NCI-H345 (cell line): Measurements from ENCODE around the gene ACSF3.
A peak's percentile ranks its signal among the peaks of the same experiment; 100 is the strongest.
"Not testable (repeated sequence)": the region's sequence is repeated elsewhere in the genome, so short reads cannot be mapped to it uniquely, and the experiment has no call there.

Source experiments
- DNase-seq: peaks from one replicate; lab custom pipeline; 2025; lab: John Stamatoyannopoulos, UW

ACSF3 gene

GRCh38 chr16:89073346-89074071, 20.1 kb upstream of the ACSF3 start:
- no peak for DNase-seq

GRCh38 chr16:89074072-89074674, 19.5 kb upstream of the ACSF3 start:
- not testable (repeated sequence) for DNase-seq

GRCh38 chr16:89074803-89075688, 18.6 kb upstream of the ACSF3 start:
- no peak for DNase-seq

- DNase-seq, result no peak
These were observed 17.5 kb upstream of the ACSF3 start for GRCh38 chr16:89076159-89076558.

- DNase-seq, result no peak
These were observed 16.6 kb upstream of the ACSF3 start for GRCh38 chr16:89077076-89077475.

GRCh38 chr16:89078172-89078571, 15.5 kb upstream of the ACSF3 start:
- no peak for DNase-seq

GRCh38 chr16:89079434-89079980, 14.1 kb upstream of the ACSF3 start:
- no peak for DNase-seq

GRCh38 chr16:89080196-89080853, 13.3 kb upstream of the ACSF3 start:
- no peak for DNase-seq

GRCh38 chr16:89081556-89081955, 12.1 kb upstream of the ACSF3 start:
- no peak for DNase-seq

GRCh38 chr16:89084411-89084810, 9.2 kb upstream of the ACSF3 start:
- DNase-seq, result no peak

- DNase-seq, result no peak
These were observed 8.6 kb upstream of the ACSF3 start for GRCh38 chr16:89084814-89085612.

GRCh38 chr16:89085755-89086154, 7.9 kb upstream of the ACSF3 start:
- DNase-seq, result no peak

- DNase-seq, result no peak
These were observed 5.6 kb upstream of the ACSF3 start for GRCh38 chr16:89087922-89088497.

GRCh38 chr16:89089120-89089519, 4.5 kb upstream of the ACSF3 start:
- no peak for DNase-seq

- DNase-seq, result peak; percentile 84
These were observed 3.4 kb upstream of the ACSF3 start for GRCh38 chr16:89090182-89090630.

- no peak for DNase-seq
These were observed 2.8 kb upstream of the ACSF3 start for GRCh38 chr16:89090669-89091426.

- DNase-seq, result no peak
These were observed 1.6 kb upstream of the ACSF3 start for GRCh38 chr16:89092013-89092412.

GRCh38 chr16:89093252-89093601, 425 bp upstream of the ACSF3 start:
- DNase-seq, result not testable (repeated sequence)

GRCh38 chr16:89094252-89094879, 714 bp downstream of the ACSF3 start:
- DNase-seq, result no peak

- DNase-seq, result no peak
These were observed 1.2 kb downstream of the ACSF3 start for GRCh38 chr16:89094880-89095258.
